Measurements from ENCODE around the gene PLEKHG2. TPM values are rescaled to one million over a fixed set of nuclear protein-coding genes. Genes with fewer than 3 reads are reported as not detected.

Gene PLEKHG2
- total and polyA plus RNA-seq, 2 experiments from 2014 or later, result 30.5 to 40.7 TPM

DNA sequence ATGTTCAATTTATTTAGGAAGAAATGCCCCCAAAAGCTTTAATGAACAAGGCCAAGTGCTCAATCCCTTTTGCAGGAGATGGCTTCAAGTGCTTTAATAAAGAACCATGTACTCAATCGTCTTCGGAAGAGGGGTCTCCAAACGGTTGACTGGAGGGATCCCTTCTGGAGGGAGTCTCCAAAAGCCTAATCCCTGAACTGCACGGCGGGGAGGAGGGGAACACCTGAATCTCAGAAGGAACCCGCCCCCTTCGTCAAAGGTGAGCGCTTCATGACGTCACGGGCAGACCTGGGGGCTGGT, 22.1 kb upstream of the PLEKHG2 start:
- Histone ChIP-seq H3K36me3 (peaks cover 36% of the 10 kb centered on the region), H3K27ac (peak overlapping the region; percentile 94), H3K27me3 (no peaks in the 10 kb centered on the region), H3K9me3 (ENCODE audit: low read depth) (no peaks in the 10 kb centered on the region), H3K4me1 (ENCODE audit: low read depth) (peaks cover 8% of the 10 kb centered on the region), H3K4me3 (peak overlapping the region; percentile 92)
- TF ChIP-seq, protein P1, sequence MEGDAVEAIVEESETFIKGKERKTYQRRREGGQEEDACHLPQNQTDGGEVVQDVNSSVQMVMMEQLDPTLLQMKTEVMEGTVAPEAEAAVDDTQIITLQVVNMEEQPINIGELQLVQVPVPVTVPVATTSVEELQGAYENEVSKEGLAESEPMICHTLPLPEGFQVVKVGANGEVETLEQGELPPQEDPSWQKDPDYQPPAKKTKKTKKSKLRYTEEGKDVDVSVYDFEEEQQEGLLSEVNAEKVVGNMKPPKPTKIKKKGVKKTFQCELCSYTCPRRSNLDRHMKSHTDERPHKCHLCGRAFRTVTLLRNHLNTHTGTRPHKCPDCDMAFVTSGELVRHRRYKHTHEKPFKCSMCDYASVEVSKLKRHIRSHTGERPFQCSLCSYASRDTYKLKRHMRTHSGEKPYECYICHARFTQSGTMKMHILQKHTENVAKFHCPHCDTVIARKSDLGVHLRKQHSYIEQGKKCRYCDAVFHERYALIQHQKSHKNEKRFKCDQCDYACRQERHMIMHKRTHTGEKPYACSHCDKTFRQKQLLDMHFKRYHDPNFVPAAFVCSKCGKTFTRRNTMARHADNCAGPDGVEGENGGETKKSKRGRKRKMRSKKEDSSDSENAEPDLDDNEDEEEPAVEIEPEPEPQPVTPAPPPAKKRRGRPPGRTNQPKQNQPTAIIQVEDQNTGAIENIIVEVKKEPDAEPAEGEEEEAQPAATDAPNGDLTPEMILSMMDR (IDR thresholded peaks at IDR 0.05; ENCODE audit: low read depth, low read length), result no peak
- DNase-seq (ENCODE audit: low read depth in 1 of 2, low spot score in 1 of 2), result no peak

DNA sequence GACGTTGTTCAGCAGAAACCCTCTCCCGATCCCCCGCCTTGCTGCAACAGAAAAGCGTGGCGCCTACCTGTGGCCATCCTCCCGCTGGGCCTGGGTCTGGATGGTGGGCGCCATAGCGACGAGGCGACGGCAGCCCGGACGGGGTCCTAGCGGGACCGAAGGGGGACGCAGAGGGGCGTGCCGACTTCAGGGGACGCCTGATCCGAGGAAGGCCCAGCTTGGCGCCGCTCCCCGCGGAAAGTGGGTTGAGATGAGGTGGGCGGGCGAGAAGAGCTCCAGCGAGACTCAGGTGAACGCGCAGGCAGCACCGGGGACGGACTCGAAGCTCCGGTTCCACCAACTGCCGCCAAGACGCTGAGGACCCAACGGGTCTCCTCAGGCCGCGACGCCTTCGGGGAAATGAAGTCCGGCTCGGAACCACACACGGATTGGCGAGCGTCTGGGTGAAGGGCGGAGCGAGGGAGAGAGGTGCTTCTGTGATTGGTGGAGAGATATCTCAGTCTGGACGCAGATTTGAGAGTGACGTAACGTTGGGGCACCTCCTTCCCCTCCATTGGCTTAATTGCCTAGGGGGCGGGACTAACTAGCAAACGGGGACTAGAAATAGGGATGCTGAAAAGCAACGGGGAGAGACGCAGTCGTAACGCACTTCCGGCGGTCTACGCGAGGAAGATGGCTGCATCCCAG, 21.6 kb upstream of the PLEKHG2 start, which contains the start of the genes MED29 and PAF1:
Gene MED29 (plus strand): TSS at position 628 of the 687 bp plus-strand sequence. CDS start 45 bp downstream, at position 673.
Gene PAF1 (minus strand): TSS at position 356 of the 687 bp plus-strand sequence. CDS start 242 bp downstream, at position 114.
- H3K27me3 ChIP-seq, result no peaks in the 10 kb centered on the region
- H3K27ac ChIP-seq, result peak within 1 kb of the TSS; percentile 94
- peaks cover 8% of the 10 kb centered on the region for H3K4me1 ChIP-seq (ENCODE audit: low read depth)
- TF ChIP-seq, protein P1 (IDR thresholded peaks at IDR 0.05; ENCODE audit: low read depth, low read length), result no peak
- H3K9me3 ChIP-seq (ENCODE audit: low read depth), result no peaks in the 10 kb centered on the region
- H3K4me3 ChIP-seq, result peak within 1 kb of the TSS; percentile 92
- H3K36me3 ChIP-seq, result peaks cover 36% of the 10 kb centered on the region
- DNase-seq (ENCODE audit: low read depth in 1 of 2, low spot score in 1 of 2), result peak; percentile 99 to 100

DNA sequence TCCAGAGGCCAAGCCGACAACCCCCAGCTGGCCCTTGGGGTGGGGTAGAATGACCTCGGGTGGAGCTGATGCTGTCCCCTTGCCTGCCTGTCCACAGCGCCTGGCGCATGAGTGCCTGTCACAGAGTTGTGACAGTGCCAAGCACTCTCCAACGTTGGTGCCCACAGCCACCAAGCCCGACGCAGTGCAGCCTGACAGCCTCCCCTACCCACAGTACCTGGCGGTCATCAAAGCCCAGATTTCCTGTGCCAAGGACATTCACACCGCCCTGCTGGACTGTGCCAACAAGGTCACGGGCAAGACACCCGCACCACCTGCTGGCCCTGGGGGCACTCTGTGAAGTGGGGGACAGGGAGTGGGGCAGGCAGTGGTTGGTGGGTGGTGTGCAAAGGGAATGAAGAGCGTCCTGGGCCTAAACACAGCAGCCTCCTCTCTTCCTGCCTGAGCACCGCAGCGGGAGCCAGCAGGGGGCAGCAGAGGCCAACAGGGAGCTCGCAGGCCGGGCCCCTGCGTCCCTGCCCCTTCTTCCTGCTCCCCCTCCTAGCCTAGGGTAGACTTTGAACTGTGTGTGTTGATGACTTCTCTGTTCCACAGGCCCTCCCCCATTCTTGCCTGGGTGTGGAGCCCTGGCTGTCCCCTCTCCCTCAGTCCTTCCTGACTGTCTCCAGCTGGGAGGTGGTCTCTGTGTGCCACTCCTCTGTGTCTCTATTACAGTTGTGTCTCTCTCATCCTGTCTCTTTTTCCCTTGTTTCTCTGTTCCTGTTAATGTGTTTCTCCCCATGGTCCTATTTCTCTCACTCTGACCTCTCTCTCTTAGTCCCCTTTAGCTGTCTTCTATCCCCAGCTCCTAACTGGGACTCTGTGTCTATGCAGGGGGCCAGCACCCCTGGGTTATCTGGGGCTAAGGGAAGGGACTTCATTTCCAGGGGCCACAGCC, 14.8 kb upstream of the PLEKHG2 start:
- Histone ChIP-seq H3K36me3 (peaks cover 7% of the 10 kb centered on the region), H3K4me1 (ENCODE audit: low read depth) (peaks cover 11% of the 10 kb centered on the region), H3K27ac (peak overlapping the region; percentile 55), H3K9me3 (ENCODE audit: low read depth) (no peaks in the 10 kb centered on the region), H3K4me3 (no peak overlapping the region), H3K27me3 (no peaks in the 10 kb centered on the region)
- DNase-seq (ENCODE audit: low read depth in 1 of 2, low spot score in 1 of 2), result peak; percentile 86 to 91
- TF ChIP-seq, protein P1 (IDR thresholded peaks at IDR 0.05; ENCODE audit: low read depth, low read length), result peak; percentile 97

DNA sequence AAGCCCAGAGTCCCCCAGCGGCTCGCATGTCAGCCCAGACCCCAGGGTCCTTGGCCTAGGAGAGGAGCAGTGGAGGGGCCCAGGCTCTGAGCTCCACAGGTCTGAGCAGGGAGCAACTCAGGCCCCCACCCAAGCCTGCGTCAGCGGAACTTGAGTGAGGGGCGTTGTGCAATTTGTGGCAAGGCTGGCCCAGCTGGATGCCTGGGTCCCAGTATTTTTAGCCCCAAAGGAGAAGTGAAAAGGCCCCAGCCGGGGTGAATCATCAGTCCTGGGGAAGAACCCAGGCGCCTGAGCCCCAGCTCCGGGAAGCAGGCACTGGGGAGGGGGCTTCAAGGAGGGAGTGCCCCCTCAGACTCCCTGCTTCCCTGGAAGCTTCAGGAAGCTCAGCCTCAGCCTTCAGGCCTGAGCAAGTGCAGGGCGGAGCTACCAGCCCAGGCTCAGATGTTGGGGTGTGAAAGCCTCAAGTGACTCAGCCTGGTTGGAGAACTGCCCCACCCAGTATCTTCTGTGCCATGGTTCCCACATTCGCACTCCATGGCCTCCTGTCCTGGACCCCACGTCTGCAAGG, 14.1 kb upstream of the PLEKHG2 start:
- DNase-seq (ENCODE audit: low read depth in 1 of 2, low spot score in 1 of 2), result peak in 1 of 2 donors; percentile 75
- Histone ChIP-seq H3K27ac (no peak overlapping the region), H3K4me3 (no peak overlapping the region), H3K9me3 (ENCODE audit: low read depth) (no peaks in the 10 kb centered on the region), H3K4me1 (ENCODE audit: low read depth) (peaks cover 16% of the 10 kb centered on the region), H3K27me3 (no peaks in the 10 kb centered on the region), H3K36me3 (peaks cover 7% of the 10 kb centered on the region)
- TF ChIP-seq, protein P1 (IDR thresholded peaks at IDR 0.05; ENCODE audit: low read depth, low read length), result no peak

DNA sequence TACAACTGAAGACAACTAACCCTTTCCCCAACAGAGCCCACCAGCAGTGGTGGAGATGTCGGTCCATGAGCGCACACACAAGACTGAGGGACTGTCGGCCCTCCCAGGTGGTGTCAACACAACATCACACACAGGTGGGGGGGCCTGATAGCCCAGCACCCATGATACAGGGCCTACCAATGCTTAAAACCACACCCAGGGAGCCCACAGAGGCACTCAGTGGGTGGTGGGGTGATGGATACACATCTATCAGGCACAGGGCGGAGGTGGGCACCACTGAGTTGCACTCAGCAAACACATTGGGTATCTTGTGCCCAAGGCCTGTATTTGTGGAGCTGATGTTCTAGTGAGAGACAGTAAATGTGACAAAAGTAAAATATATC, 12.8 kb upstream of the PLEKHG2 start:
- peaks cover 19% of the 10 kb centered on the region for H3K4me1 ChIP-seq (ENCODE audit: low read depth)
- no peaks in the 10 kb centered on the region for H3K27me3 ChIP-seq
- TF ChIP-seq, protein P1 (IDR thresholded peaks at IDR 0.05; ENCODE audit: low read depth, low read length), result no peak
- H3K4me3 ChIP-seq, result no peak overlapping the region
- H3K27ac ChIP-seq, result no peak overlapping the region
- H3K36me3 ChIP-seq, result peaks cover 7% of the 10 kb centered on the region
- no peak for DNase-seq (ENCODE audit: low read depth in 1 of 2, low spot score in 1 of 2)
- H3K9me3 ChIP-seq (ENCODE audit: low read depth), result no peaks in the 10 kb centered on the region
